WTC11 (cell line): ENCODE data around the gene TRUB1. TPM values are rescaled to one million over a fixed set of nuclear protein-coding genes. Genes with fewer than 3 reads are reported as not detected.

Experiments
- ATAC-seq: fragments of 200-7000 bp; cut with Tn5 transposase; 2 replicates; pipeline ENCODE4 v1.10.0; 2021; ENCODE audit warnings: mild to moderate bottlenecking, moderate library complexity
- CTCF ChIA-PET: fragments of 300-600 bp; sonication (Branson Sonifier 250); formaldehyde crosslinking; loops from one replicate; lab custom pipeline; 2021; ENCODE audit warnings: antibody characterized with exemption; lab: Charles Lee
- POLR2A ChIA-PET: fragments of 350-600 bp; sonication (Branson Sonifier 250); formaldehyde crosslinking; loops from one replicate; lab custom pipeline; 2021; ENCODE audit warnings: antibody characterized with exemption; lab: Charles Lee
- DNase-seq: peaks from one replicate; pipeline ENCODE4 v3.0.0; 2021; ENCODE audit warnings: low spot score
- H3K27ac Mint-ChIP-seq: 2 replicates; pipeline ENCODE4 v1.8.0; 2021; ENCODE audit warnings: mixed read lengths
- H3K27me3 Mint-ChIP-seq: 2 replicates; pipeline ENCODE4 v1.8.0; 2021; ENCODE audit warnings: low read depth, mild to moderate bottlenecking, moderate library complexity, mixed read lengths
- H3K36me3 Mint-ChIP-seq: 2 replicates; pipeline ENCODE4 v1.8.0; 2021; ENCODE audit warnings: mixed read lengths
- H3K4me1 Mint-ChIP-seq: 2 replicates; pipeline ENCODE4 v1.8.0; 2022; ENCODE audit warnings: mixed read lengths
- H3K4me3 Mint-ChIP-seq: 2 replicates; pipeline ENCODE4 v1.8.0; 2021; ENCODE audit warnings: mild to moderate bottlenecking, moderate library complexity, mixed read lengths
- H3K9me3 Mint-ChIP-seq: 2 replicates; pipeline ENCODE4 v1.8.0; 2021; ENCODE audit warnings: mixed read lengths
- AFF4 ChIP-seq: sonication (generic); formaldehyde crosslinking; IDR thresholded peaks from 2 replicates; pipeline ENCODE4 v1.8.1; 2023; ENCODE audit warnings: mild to moderate bottlenecking, missing genetic modification reagents, borderline replicate concordance
- ATF1 ChIP-seq: sonication (generic); formaldehyde crosslinking; IDR thresholded peaks from 2 replicates; pipeline ENCODE4 v1.8.1; 2023; ENCODE audit warnings: mild to moderate bottlenecking, moderate library complexity, missing genetic modification reagents
- ETV6 ChIP-seq: sonication (generic); formaldehyde crosslinking; IDR thresholded peaks from 2 replicates; pipeline ENCODE4 v1.8.1; 2022; ENCODE audit warnings: mild to moderate bottlenecking, missing genetic modification reagents
- NFATC4 ChIP-seq: fragments of 250-450 bp; sonication (Bioruptor Pico); IDR thresholded peaks from 2 replicates; pipeline ENCODE4 v1.9.0; 2021; ENCODE audit warnings: mild to moderate bottlenecking
- NR2C2 ChIP-seq: sonication (generic); formaldehyde crosslinking; IDR thresholded peaks from 2 replicates; pipeline ENCODE4 v1.8.0; 2022; ENCODE audit warnings: mild to moderate bottlenecking, missing genetic modification reagents
- NR3C1 ChIP-seq: sonication (generic); formaldehyde crosslinking; conservative IDR thresholded peaks from 2 replicates; pipeline ENCODE4 v1.8.1; 2023; ENCODE audit warnings: low read depth, mild to moderate bottlenecking, missing genetic modification reagents
- OVOL2 ChIP-seq: fragments of 250-450 bp; sonication (Bioruptor Pico); IDR thresholded peaks from 2 replicates; pipeline ENCODE4 v1.9.0; 2021; ENCODE audit warnings: mild to moderate bottlenecking, borderline replicate concordance
- SMAD4 ChIP-seq: sonication (generic); formaldehyde crosslinking; IDR thresholded peaks from 2 replicates; pipeline ENCODE4 v1.8.0; 2022; ENCODE audit warnings: mild to moderate bottlenecking, missing genetic modification reagents
- SOX15 ChIP-seq: fragments of 250-450 bp; sonication (Bioruptor Pico); IDR thresholded peaks from 2 replicates; pipeline ENCODE4 v1.9.0; 2021; ENCODE audit warnings: mild to moderate bottlenecking
- SP1 ChIP-seq: sonication (generic); formaldehyde crosslinking; conservative IDR thresholded peaks from 2 replicates; pipeline ENCODE4 v1.8.1; 2022; ENCODE audit warnings: missing genetic modification reagents
- ZBTB21 ChIP-seq: sonication (generic); formaldehyde crosslinking; IDR thresholded peaks from 2 replicates; pipeline ENCODE4 v1.8.1; 2023; ENCODE audit warnings: mild to moderate bottlenecking, missing genetic modification reagents, borderline replicate concordance
- ZNF121 ChIP-seq: sonication (generic); formaldehyde crosslinking; IDR thresholded peaks from 2 replicates; pipeline ENCODE4 v1.8.0; 2023; ENCODE audit warnings: missing genetic modification reagents
- ZNF396 ChIP-seq: fragments of 250-450 bp; sonication (Bioruptor Pico); IDR thresholded peaks from 2 replicates; pipeline ENCODE4 v1.8.0; 2021; ENCODE audit warnings: mild to moderate bottlenecking, moderate library complexity, borderline replicate concordance
- ZNF416 ChIP-seq: fragments of 250-450 bp; sonication (Bioruptor Pico); IDR thresholded peaks from 2 replicates; pipeline ENCODE4 v1.9.0; 2021; ENCODE audit warnings: mild to moderate bottlenecking, inconsistent platforms
- ZNF423 ChIP-seq: fragments of 250-450 bp; sonication (Bioruptor Pico); IDR thresholded peaks from 2 replicates; pipeline ENCODE4 v2.1.2; 2022; ENCODE audit warnings: mild to moderate bottlenecking, moderate library complexity
- ZNF671 ChIP-seq: fragments of 250-450 bp; sonication (Bioruptor Pico); IDR thresholded peaks from 2 replicates; pipeline ENCODE4 v1.8.0; 2021; ENCODE audit warnings: mild to moderate bottlenecking
- total RNA-seq: library from RNA; stranded (reverse); gene quantifications from 3 replicates; pipeline ENCODE4 v1.2.3, GENCODE V29; 2021
- TF ChIP-seq, protein P1 (sequence below): sonication (generic); formaldehyde crosslinking; IDR thresholded peaks from 2 replicates; pipeline ENCODE4 v1.8.1; 2023; ENCODE audit warnings: mild to moderate bottlenecking, moderate library complexity, missing genetic modification reagents
- TF ChIP-seq, protein P2 (sequence below): fragments of 200-600 bp; IDR thresholded peaks from 2 replicates; pipeline ENCODE4 v1.8.0; 2022; ENCODE audit warnings: antibody characterized with exemption
- TF ChIP-seq, protein P3 (sequence below): sonication (generic); formaldehyde crosslinking; IDR thresholded peaks from 2 replicates; pipeline ENCODE4 v1.8.1; 2023; ENCODE audit warnings: mild to moderate bottlenecking, missing genetic modification reagents, moderate library complexity

The TRUB1 gene
- total RNA-seq, 1 experiment from 2014 or later: 27.8 TPM

DNA sequence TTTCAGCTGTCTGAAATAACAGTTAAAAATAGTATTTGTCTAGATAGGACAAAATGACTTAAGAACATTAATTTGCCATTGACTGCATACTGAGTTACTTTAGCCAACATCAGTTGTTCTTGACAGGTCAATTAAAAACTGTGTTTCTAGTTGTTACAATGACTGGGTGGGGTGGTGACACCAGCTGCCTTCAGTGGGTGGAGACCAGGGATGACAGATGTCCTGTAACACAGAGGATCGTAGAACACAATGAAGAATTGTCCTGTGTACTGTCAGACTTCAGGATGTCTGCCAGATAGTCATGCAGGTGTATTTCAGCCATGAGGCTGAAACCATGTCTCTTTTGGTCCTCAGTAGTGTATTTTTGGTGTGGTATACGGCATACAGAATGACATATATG is 24.4 kb downstream of the TRUB1 start (continued):
- TF ChIP-seq, protein P1, sequence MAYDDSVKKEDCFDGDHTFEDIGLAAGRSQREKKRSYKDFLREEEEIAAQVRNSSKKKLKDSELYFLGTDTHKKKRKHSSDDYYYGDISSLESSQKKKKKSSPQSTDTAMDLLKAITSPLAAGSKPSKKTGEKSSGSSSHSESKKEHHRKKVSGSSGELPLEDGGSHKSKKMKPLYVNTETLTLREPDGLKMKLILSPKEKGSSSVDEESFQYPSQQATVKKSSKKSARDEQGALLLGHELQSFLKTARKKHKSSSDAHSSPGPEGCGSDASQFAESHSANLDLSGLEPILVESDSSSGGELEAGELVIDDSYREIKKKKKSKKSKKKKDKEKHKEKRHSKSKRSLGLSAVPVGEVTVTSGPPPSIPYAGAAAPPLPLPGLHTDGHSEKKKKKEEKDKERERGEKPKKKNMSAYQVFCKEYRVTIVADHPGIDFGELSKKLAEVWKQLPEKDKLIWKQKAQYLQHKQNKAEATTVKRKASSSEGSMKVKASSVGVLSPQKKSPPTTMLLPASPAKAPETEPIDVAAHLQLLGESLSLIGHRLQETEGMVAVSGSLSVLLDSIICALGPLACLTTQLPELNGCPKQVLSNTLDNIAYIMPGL (CRISPR knock-in tag): no peak
- TF ChIP-seq ZNF396: no peak
- TF ChIP-seq ZNF671: no peak
- no peak for TF ChIP-seq AFF4 (CRISPR knock-in tag)
- TF ChIP-seq ZNF423 (CRISPR knock-in tag): no peak
- TF ChIP-seq ATF1 (CRISPR knock-in tag): no peak
- TF ChIP-seq NFATC4: no peak
- TF ChIP-seq SMAD4: no peak

GRCh38 chr10:114963908-114964307 is 25.9 kb downstream of the TRUB1 start:
- Mint-ChIP-seq H3K4me1 (peaks cover 14% of the 10 kb centered on the region), H3K27ac (no peak overlapping the region), H3K27me3 (no peaks in the 10 kb centered on the region), H3K36me3 (peaks cover 19% of the 10 kb centered on the region), H3K9me3 (no peaks in the 10 kb centered on the region), H3K4me3 (no peak overlapping the region)
- TF ChIP-seq, protein P2, sequence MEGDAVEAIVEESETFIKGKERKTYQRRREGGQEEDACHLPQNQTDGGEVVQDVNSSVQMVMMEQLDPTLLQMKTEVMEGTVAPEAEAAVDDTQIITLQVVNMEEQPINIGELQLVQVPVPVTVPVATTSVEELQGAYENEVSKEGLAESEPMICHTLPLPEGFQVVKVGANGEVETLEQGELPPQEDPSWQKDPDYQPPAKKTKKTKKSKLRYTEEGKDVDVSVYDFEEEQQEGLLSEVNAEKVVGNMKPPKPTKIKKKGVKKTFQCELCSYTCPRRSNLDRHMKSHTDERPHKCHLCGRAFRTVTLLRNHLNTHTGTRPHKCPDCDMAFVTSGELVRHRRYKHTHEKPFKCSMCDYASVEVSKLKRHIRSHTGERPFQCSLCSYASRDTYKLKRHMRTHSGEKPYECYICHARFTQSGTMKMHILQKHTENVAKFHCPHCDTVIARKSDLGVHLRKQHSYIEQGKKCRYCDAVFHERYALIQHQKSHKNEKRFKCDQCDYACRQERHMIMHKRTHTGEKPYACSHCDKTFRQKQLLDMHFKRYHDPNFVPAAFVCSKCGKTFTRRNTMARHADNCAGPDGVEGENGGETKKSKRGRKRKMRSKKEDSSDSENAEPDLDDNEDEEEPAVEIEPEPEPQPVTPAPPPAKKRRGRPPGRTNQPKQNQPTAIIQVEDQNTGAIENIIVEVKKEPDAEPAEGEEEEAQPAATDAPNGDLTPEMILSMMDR: no peak
- TF ChIP-seq SOX15 (no peak), NR3C1 (no peak), ZNF121 (CRISPR knock-in tag) (no peak), SP1 (CRISPR knock-in tag) (no peak), AFF4 (CRISPR knock-in tag) (no peak), NR2C2 (no peak), ZNF416 (no peak), ZNF396 (no peak), OVOL2 (CRISPR knock-in tag) (no peak), ZBTB21 (no peak), ETV6 (CRISPR knock-in tag) (no peak)
- TF ChIP-seq, protein P3, sequence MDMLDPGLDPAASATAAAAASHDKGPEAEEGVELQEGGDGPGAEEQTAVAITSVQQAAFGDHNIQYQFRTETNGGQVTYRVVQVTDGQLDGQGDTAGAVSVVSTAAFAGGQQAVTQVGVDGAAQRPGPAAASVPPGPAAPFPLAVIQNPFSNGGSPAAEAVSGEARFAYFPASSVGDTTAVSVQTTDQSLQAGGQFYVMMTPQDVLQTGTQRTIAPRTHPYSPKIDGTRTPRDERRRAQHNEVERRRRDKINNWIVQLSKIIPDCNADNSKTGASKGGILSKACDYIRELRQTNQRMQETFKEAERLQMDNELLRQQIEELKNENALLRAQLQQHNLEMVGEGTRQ (CRISPR knock-in tag): no peak
- DNase-seq (no peak), ATAC-seq (no peak)
- POLR2A ChIA-PET: no interaction called here
- CTCF ChIA-PET: no interaction called here
